ENCODE data around the gene NAV1. TPM values are rescaled to one million over a fixed set of nuclear protein-coding genes. Genes with fewer than 3 reads are reported as not detected.

Gene NAV1
- total and polyA plus RNA-seq, 9 of the 15 experiments (the other 6 are each of a cell fraction or from before 2014, with no cell fraction given), result 0.91 to 16.8 (median 3.2) TPM

GRCh38 chr1:201535046-201535918 is 3.6 kb upstream of the NAV1 start (continued):
- 0 out of 2 replicates have a peak, but pooled peaks have one; percentile 59 for TF ChIP-seq RERE (CRISPR knock-in tag; IDR thresholded peaks at IDR 0.05; ENCODE audit: borderline replicate concordance)
- peak; percentile 48 for TF ChIP-seq ZNF589 (CRISPR knock-in tag; IDR thresholded peaks at IDR 0.05; ENCODE audit: low read depth)
- TF ChIP-seq ETV5 (CRISPR knock-in tag; IDR thresholded peaks at IDR 0.05; ENCODE audit: low read depth), result peak; percentile 33; the same call in 1 of the 2 replicates
- peak; percentile 39 for TF ChIP-seq GABPA (tag; conservative IDR thresholded peaks at IDR 0.05; ENCODE audit: low read depth)
- peak; percentile 30; the same call in 1 of the 2 replicates for TF ChIP-seq CREM (IDR thresholded peaks at IDR 0.05; ENCODE audit: low read depth)
- no peak for TF ChIP-seq ZNF143 (CRISPR knock-in tag; IDR thresholded peaks at IDR 0.05)
- no peak for TF ChIP-seq ATF1 (CRISPR knock-in tag; IDR thresholded peaks at IDR 0.05)
- 0 out of 2 replicates have a peak, but pooled peaks have one; percentile 21 for TF ChIP-seq ATF1 (tag; IDR thresholded peaks at IDR 0.05)
- TF ChIP-seq ELF2 (CRISPR knock-in tag; IDR thresholded peaks at IDR 0.05), result 0 out of 2 replicates have a peak, but pooled peaks have one; percentile 49
- TF ChIP-seq, protein P1, sequence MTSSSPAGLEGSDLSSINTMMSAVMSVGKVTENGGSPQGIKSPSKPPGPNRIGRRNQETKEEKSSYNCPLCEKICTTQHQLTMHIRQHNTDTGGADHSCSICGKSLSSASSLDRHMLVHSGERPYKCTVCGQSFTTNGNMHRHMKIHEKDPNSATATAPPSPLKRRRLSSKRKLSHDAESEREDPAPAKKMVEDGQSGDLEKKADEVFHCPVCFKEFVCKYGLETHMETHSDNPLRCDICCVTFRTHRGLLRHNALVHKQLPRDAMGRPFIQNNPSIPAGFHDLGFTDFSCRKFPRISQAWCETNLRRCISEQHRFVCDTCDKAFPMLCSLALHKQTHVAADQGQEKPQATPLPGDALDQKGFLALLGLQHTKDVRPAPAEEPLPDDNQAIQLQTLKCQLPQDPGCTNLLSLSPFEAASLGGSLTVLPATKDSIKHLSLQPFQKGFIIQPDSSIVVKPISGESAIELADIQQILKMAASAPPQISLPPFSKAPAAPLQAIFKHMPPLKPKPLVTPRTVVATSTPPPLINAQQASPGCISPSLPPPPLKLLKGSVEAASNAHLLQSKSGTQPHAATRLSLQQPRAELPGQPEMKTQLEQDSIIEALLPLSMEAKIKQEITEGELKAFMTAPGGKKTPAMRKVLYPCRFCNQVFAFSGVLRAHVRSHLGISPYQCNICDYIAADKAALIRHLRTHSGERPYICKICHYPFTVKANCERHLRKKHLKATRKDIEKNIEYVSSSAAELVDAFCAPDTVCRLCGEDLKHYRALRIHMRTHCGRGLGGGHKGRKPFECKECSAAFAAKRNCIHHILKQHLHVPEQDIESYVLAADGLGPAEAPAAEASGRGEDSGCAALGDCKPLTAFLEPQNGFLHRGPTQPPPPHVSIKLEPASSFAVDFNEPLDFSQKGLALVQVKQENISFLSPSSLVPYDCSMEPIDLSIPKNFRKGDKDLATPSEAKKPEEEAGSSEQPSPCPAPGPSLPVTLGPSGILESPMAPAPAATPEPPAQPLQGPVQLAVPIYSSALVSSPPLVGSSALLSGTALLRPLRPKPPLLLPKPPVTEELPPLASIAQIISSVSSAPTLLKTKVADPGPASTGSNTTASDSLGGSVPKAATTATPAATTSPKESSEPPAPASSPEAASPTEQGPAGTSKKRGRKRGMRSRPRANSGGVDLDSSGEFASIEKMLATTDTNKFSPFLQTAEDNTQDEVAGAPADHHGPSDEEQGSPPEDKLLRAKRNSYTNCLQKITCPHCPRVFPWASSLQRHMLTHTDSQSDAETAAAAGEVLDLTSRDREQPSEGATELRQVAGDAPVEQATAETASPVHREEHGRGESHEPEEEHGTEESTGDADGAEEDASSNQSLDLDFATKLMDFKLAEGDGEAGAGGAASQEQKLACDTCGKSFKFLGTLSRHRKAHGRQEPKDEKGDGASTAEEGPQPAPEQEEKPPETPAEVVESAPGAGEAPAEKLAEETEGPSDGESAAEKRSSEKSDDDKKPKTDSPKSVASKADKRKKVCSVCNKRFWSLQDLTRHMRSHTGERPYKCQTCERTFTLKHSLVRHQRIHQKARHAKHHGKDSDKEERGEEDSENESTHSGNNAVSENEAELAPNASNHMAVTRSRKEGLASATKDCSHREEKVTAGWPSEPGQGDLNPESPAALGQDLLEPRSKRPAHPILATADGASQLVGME (CRISPR knock-in tag; IDR thresholded peaks at IDR 0.05), result peak; percentile 68; the same call in 1 of the 2 replicates
- peak; percentile 66; the same call in 1 of the 2 replicates for TF ChIP-seq GTF2E2 (tag; IDR thresholded peaks at IDR 0.05)
- TF ChIP-seq ZNF766 (CRISPR knock-in tag; conservative IDR thresholded peaks at IDR 0.05), result 0 out of 2 replicates have a peak, but pooled peaks have one; percentile 22

Measured in K562 (cell line).